K562 (cell line): ENCODE measurements around the gene SHISA8. TPM values are rescaled to one million over a fixed set of nuclear protein-coding genes. Genes with fewer than 3 reads are reported as not detected.

Experiments
- CCNT2 ChIP-seq: IDR thresholded peaks from 2 replicates; pipeline ENCODE4 v1.6.1; 2011; ENCODE audit warnings: borderline replicate concordance, low read depth, mild to moderate bottlenecking, moderate library complexity, mixed read lengths, low read length; ENCODE audit not compliant: insufficient read length; ENCODE audit errors: extremely low read depth
- HBP1 ChIP-seq: fragments of 450-650 bp; formaldehyde crosslinking; IDR thresholded peaks from 2 replicates; pipeline ENCODE4 v1.4.0; 2022; ENCODE audit warnings: missing genetic modification characterization
- MAZ ChIP-seq, 2 experiments: fragments of 450-650 bp in 1 of 2; sonication (generic) in 1 of 2; formaldehyde crosslinking; IDR thresholded peaks in 1 of 2; conservative IDR thresholded peaks in 1 of 2; 2 replicates each; pipeline versions ENCODE4 v1.4.0 to v1.5.0; 2020; ENCODE audit warnings: mild to moderate bottlenecking in 1 of 2, missing genetic modification reagents in 1 of 2
- NFIX ChIP-seq: fragments of 250-450 bp; sonication (Bioruptor Pico); IDR thresholded peaks from 2 replicates; pipeline ENCODE4 v1.4.0; 2020; ENCODE audit warnings: low read depth, mild to moderate bottlenecking, moderate library complexity
- RAD51 ChIP-seq: fragments of 450-650 bp; IDR thresholded peaks from 2 replicates; pipeline ENCODE4 v1.7.1; 2016; ENCODE audit warnings: low read depth, mild to moderate bottlenecking, borderline replicate concordance
- RBFOX2 ChIP-seq: fragments of 200-400 bp; formaldehyde crosslinking; IDR thresholded peaks from 2 replicates; pipeline ENCODE4 v1.6.1; 2017; ENCODE audit warnings: low read depth, mild to moderate bottlenecking, low read length, moderate library complexity
- RBM22 ChIP-seq: fragments of 200-400 bp; formaldehyde crosslinking; IDR thresholded peaks from 2 replicates; pipeline ENCODE4 v1.6.1; 2018; ENCODE audit warnings: low read length, low read depth; ENCODE audit not compliant: poor library complexity, severe bottlenecking
- SAFB2 ChIP-seq: fragments of 200-400 bp; formaldehyde crosslinking; IDR thresholded peaks from 2 replicates; pipeline ENCODE4 v1.6.1; 2018; ENCODE audit warnings: borderline replicate concordance, low read length, low read depth, moderate library complexity; ENCODE audit not compliant: severe bottlenecking
- SMAD4 ChIP-seq: fragments of 250-450 bp; sonication (Bioruptor Pico); conservative IDR thresholded peaks from 2 replicates; pipeline ENCODE4 v1.8.0; 2021; ENCODE audit warnings: inconsistent platforms, mild to moderate bottlenecking, moderate library complexity
- ZBTB33 ChIP-seq: sonication (generic); formaldehyde crosslinking; IDR thresholded peaks from 2 replicates; pipeline ENCODE4 v1.8.1; 2023; ENCODE audit warnings: mild to moderate bottlenecking, missing genetic modification reagents
- ZNF146 ChIP-seq: IDR thresholded peaks from one replicate; pipeline ENCODE4 v1.6.1; 2018; ENCODE audit warnings: missing compliant biosample characterization; ENCODE audit not compliant: unreplicated experiment
- polyA plus RNA-seq, 8 experiments: library from polyadenylated mRNA; depleted of rRNA in 4 of 8; stranded (reverse) in 5 of 8; unstranded in 3 of 8; fragments of >200 nt; fragmentation: Nextera tagmentation in 2 of 8; fragmentation: Illumina TruSeq in 1 of 8; extraction: Ambion mirVana in 2 of 8; extraction: Trizol in 1 of 8; gene quantifications; 2 replicates each; pipeline versions ENCODE4 v1.2.1 to v1.2.3, GENCODE V29; 2011 to 2014; ENCODE audit warnings: inconsistent platforms in 1 of 8, missing spikeins in 1 of 8
- total RNA-seq, 7 experiments: library from RNA; depleted of rRNA in 6 of 7; stranded (reverse); fragments of >200 nt in 6 of 7; fragmentation: Illumina TruSeq in 2 of 7; extraction: Trizol in 2 of 7; gene quantifications; 2 replicates each; pipeline versions ENCODE4 v1.2.1 to v1.2.3, GENCODE V29; 2011 to 2021; ENCODE audit warnings: low replicate concordance in 1 of 7

Gene SHISA8
- total and polyA plus RNA-seq, 9 of the 15 experiments (the other 6 are each of a cell fraction or from before 2014, with no cell fraction given): 0.07 to 3.3 (median 1.1) TPM; not detected in 4

- TF ChIP-seq CCNT2 (peak; percentile 40), NFIX (CRISPR knock-in tag) (no peak), MAZ (CRISPR knock-in tag; conservative IDR thresholded peaks at IDR 0.05 in 1 of 2, IDR thresholded peaks at IDR 0.05 in 1 of 2) (no peak), RBM22 (peak; percentile 93), RAD51 (no peak), ZBTB33 (CRISPR knock-in tag) (peak; percentile 27; the same call in 1 of the 2 replicates), HBP1 (CRISPR knock-in tag) (no peak), RBFOX2 (no peak), SMAD4 (CRISPR knock-in tag) (no peak), ZNF146 (CRISPR knock-in tag) (no peak), SAFB2 (no peak)
These were observed 11.9 kb downstream of the SHISA8 start (continued) for GRCh38 chr22:41902932-41903421.
